HCT116 (cell line): ENCODE results near the gene P3H4. TPM values are rescaled to one million over a fixed set of nuclear protein-coding genes. Genes with fewer than 3 reads are reported as not detected.
A peak's percentile ranks its signal among the peaks of the same experiment; 100 is the strongest.

ENCODE experiments used
- ATAC-seq: fragments of 200-7000 bp; cut with Tn5 transposase; 2 replicates; pipeline ENCODE4 v1.9.1; 2020; ENCODE audit warnings: mild to moderate bottlenecking, moderate library complexity
- BruUV-seq: library from RNA; stranded (reverse); fragments of 400-500 nt; replicated peaks from 2 replicates; lab custom pipeline; 2021; lab: Mats Ljungman, UMichigan
- CTCF ChIA-PET: fragments of 300-600 bp; sonication (Branson Sonifier 250); formaldehyde crosslinking; loops from one replicate; lab custom pipeline; 2021; ENCODE audit warnings: antibody characterized with exemption; lab: Charles Lee
- POLR2A ChIA-PET: fragments of 300-600, 350-600 bp; sonication (Branson Sonifier 250); formaldehyde crosslinking; loops from one replicate; lab custom pipeline; 2021; ENCODE audit warnings: antibody characterized with exemption; lab: Charles Lee
- RAD21 ChIA-PET, 2 experiments: fragments of 300-600 bp; sonication (Branson Sonifier 250); formaldehyde crosslinking; loops; one replicate each; lab custom pipeline; 2023; ENCODE audit warnings: low total read pairs in 2 of 2; ENCODE audit not compliant: uncharacterized antibody in 2 of 2, unreplicated experiment in 2 of 2, low non-redundant PET in 1 of 2; lab: Charles Lee
- DNase-seq: peaks from one replicate; pipeline ENCODE4 v3.0.0-alpha.2; 2010; ENCODE audit warnings: low read depth, low spot score
- H2AFZ ChIP-seq: fragments of 200-600 bp; shearing (Covaris generic), sonication (generic); 2 replicates; pipeline ENCODE4 v1.6.1; 2017; ENCODE audit warnings: low read depth, mixed run types, mixed read lengths, antibody characterized with exemption, low read length; ENCODE audit not compliant: poor library complexity, severe bottlenecking
- H3K27ac ChIP-seq: 2 replicates; pipeline ENCODE4 v1.5.1; 2012; ENCODE audit warnings: low read depth, low read length
- H3K27me3 ChIP-seq: fragments of 200-600 bp; sonication (generic); 2 replicates; pipeline ENCODE4 v1.6.1; 2016; ENCODE audit warnings: mixed run types, low read length, mixed read lengths; ENCODE audit not compliant: insufficient read depth
- H3K36me3 ChIP-seq, 2 experiments: fragments of 200-500 bp in 1 of 2; fragments of 200-600 bp in 1 of 2; sonication (Bioruptor generic) in 1 of 2; sonication (generic) in 1 of 2; 2 replicates each; pipeline versions ENCODE4 v1.5.1 to v1.6.1; 2014 to 2016; ENCODE audit warnings: low read length in 2 of 2, inconsistent platforms in 1 of 2, mixed read lengths in 1 of 2, mixed run types in 1 of 2; ENCODE audit not compliant: insufficient read depth in 2 of 2, control insufficient read depth in 1 of 2
- H3K4me1 ChIP-seq, 2 experiments: fragments of 200-600 bp in 1 of 2; sonication (generic) in 1 of 2; 2 replicates each; pipeline versions ENCODE4 v1.5.1 to v1.6.1; 2012 to 2017; ENCODE audit warnings: low read length in 2 of 2, inconsistent platforms in 1 of 2, mild to moderate bottlenecking in 1 of 2, mixed read lengths in 1 of 2, mixed run types in 1 of 2, moderate library complexity in 1 of 2; ENCODE audit not compliant: insufficient read depth in 2 of 2, control insufficient read depth in 1 of 2
- H3K4me2 ChIP-seq: fragments of 200-600 bp; sonication (generic); 2 replicates; pipeline ENCODE4 v1.6.1; 2017; ENCODE audit warnings: mixed run types, low read length, mixed read lengths
- H3K4me3 ChIP-seq, 2 experiments: fragments of 200-600 bp in 1 of 2; sonication (generic) in 1 of 2; replicated peaks in 1 of 2; 2 replicates each; pipeline ENCODE4 v1.5.1; 2011 to 2016; ENCODE audit warnings: low read length in 2 of 2, control low read depth in 1 of 2, low read depth in 1 of 2, mild to moderate bottlenecking in 1 of 2, mixed read lengths in 1 of 2, mixed run types in 1 of 2
- H3K79me2 ChIP-seq: fragments of 200-600 bp; sonication (generic); 2 replicates; pipeline ENCODE4 v1.6.1; 2017; ENCODE audit warnings: mild to moderate bottlenecking, mixed run types, low read length, moderate library complexity, mixed read lengths; ENCODE audit not compliant: insufficient read depth
- H3K9ac ChIP-seq: fragments of 200-600 bp; sonication (generic); 2 replicates; pipeline ENCODE4 v1.6.1; 2016; ENCODE audit warnings: low read length, mixed read lengths
- H3K9me2 ChIP-seq: fragments of 200-600 bp; sonication (generic), shearing (Covaris generic); 2 replicates; pipeline ENCODE4 v1.6.1; 2017; ENCODE audit warnings: mixed run types, mild to moderate bottlenecking, moderate library complexity; ENCODE audit not compliant: insufficient read depth
- H3K9me3 ChIP-seq, 2 experiments: fragments of 200-500 bp in 1 of 2; fragments of 200-600 bp in 1 of 2; sonication (Bioruptor generic) in 1 of 2; sonication (generic) in 1 of 2; 2 replicates each; pipeline ENCODE4 v1.6.1; 2014 to 2017; ENCODE audit warnings: low read length in 2 of 2, mixed read lengths in 2 of 2, inconsistent platforms in 1 of 2, low read depth in 1 of 2, mild to moderate bottlenecking in 1 of 2, mixed run types in 1 of 2, moderate library complexity in 1 of 2; ENCODE audit not compliant: control insufficient read depth in 1 of 2, insufficient read depth in 1 of 2
- H4K20me1 ChIP-seq: fragments of 200-600 bp; sonication (generic), shearing (Covaris generic); 2 replicates; pipeline ENCODE4 v1.6.1; 2017; ENCODE audit warnings: mixed run types, mild to moderate bottlenecking, moderate library complexity; ENCODE audit not compliant: insufficient read depth
- ATF3 ChIP-seq: IDR thresholded peaks from 2 replicates; pipeline ENCODE4 v1.6.1; 2012
- CEBPB ChIP-seq: IDR thresholded peaks from 2 replicates; pipeline ENCODE4 v1.6.1; 2012; ENCODE audit warnings: low read depth
- CTCF ChIP-seq, 3 experiments: fragments of 200-600 bp in 1 of 3; sonication (generic) in 1 of 3; IDR thresholded peaks in 2 of 3; conservative IDR thresholded peaks in 1 of 3; 2 replicates each; pipeline ENCODE4 v1.5.1; 2012 to 2017; ENCODE audit warnings: low read depth in 2 of 3, low read length in 2 of 3, antibody characterized with exemption in 1 of 3, borderline replicate concordance in 1 of 3, control low read depth in 1 of 3, mild to moderate bottlenecking in 1 of 3, mixed read lengths in 1 of 3, mixed run types in 1 of 3, moderate library complexity in 1 of 3; ENCODE audit not compliant: insufficient read depth in 1 of 3
- EZH2 ChIP-seq: fragments of 200-600 bp; sonication (generic); IDR thresholded peaks from 2 replicates; pipeline ENCODE4 v1.6.1; 2017; ENCODE audit warnings: antibody characterized with exemption, mixed run types
- FOSL1 ChIP-seq: IDR thresholded peaks from 2 replicates; pipeline ENCODE4 v1.6.1; 2012; ENCODE audit warnings: low read depth
- JUND ChIP-seq: IDR thresholded peaks from 2 replicates; pipeline ENCODE4 v1.6.1; 2012
- POLR2A ChIP-seq: IDR thresholded peaks from 2 replicates; pipeline ENCODE4 v1.7.0; 2011; ENCODE audit warnings: borderline replicate concordance; ENCODE audit not compliant: insufficient read depth, insufficient read length; ENCODE audit errors: extremely low read depth
- POLR2AphosphoS5 ChIP-seq: IDR thresholded peaks from 2 replicates; pipeline ENCODE4 v1.6.1; 2011; ENCODE audit warnings: mild to moderate bottlenecking, low read depth, low read length, moderate library complexity
- RAD21 ChIP-seq: IDR thresholded peaks from 2 replicates; pipeline ENCODE4 v1.6.1; 2012; ENCODE audit warnings: low read depth, mild to moderate bottlenecking
- REST ChIP-seq: IDR thresholded peaks from 2 replicates; pipeline ENCODE4 v1.6.1; 2012; ENCODE audit warnings: low read depth
- SIN3A ChIP-seq: IDR thresholded peaks from 2 replicates; pipeline ENCODE4 v1.6.1; 2012; ENCODE audit warnings: low read depth
- SP1 ChIP-seq: IDR thresholded peaks from 2 replicates; pipeline ENCODE4 v1.6.1; 2012; ENCODE audit warnings: low read depth
- YY1 ChIP-seq: IDR thresholded peaks from 2 replicates; pipeline ENCODE4 v1.6.1; 2011; ENCODE audit warnings: low read length, low read depth, moderate library complexity, mild to moderate bottlenecking; ENCODE audit not compliant: insufficient replicate concordance; ENCODE audit errors: extremely low read depth
- ZBTB33 ChIP-seq: IDR thresholded peaks from 2 replicates; pipeline ENCODE4 v1.6.1; 2011; ENCODE audit warnings: mild to moderate bottlenecking, low read length, moderate library complexity; ENCODE audit not compliant: insufficient replicate concordance; ENCODE audit errors: extremely low read depth
- ZFX ChIP-seq: fragments of 450-650 bp; IDR thresholded peaks from 2 replicates; pipeline ENCODE4 v1.6.1; 2017
- intact Hi-C: fragments of 100-400 bp; cut with micrococcal nuclease; formaldehyde crosslinking; loops from 2 replicates; pipeline ENCODE4 v1.10.0; 2022
- total RNA-seq: library from RNA; stranded (reverse); gene quantifications from one replicate; pipeline ENCODE4 v1.2.1, GENCODE V29; 2021; ENCODE audit not compliant: unreplicated experiment

P3H4 gene
- total RNA-seq, 1 experiment from 2014 or later: 23.4 TPM

GRCh38 chr17:41772586-41773189, 39.1 kb downstream of the P3H4 start:
- RAD21 ChIA-PET: interaction anchor here in 1 of 2 experiments (0.7 to 1.3 kb wide), 3 partner anchors 13 to 39 kb away, joined by 3 to 6 read pairs (median 4); partner anchors contain the start of gene P3H4
- Histone ChIP-seq H3K4me3 (peak overlapping the region; percentile 15 to 47), H3K9me2 (no peaks in the 10 kb centered on the region), H3K4me1 (peaks cover 60 to 64% of the 10 kb centered on the region in 2 experiments), H4K20me1 (no peaks in the 10 kb centered on the region), H3K36me3 (peaks cover 21 to 25% of the 10 kb centered on the region in 2 experiments; a peak in 3 of 4 replicates), H3K27ac (peak overlapping the region; percentile 73), H2AFZ (no peak overlapping the region), H3K27me3 (no peaks in the 10 kb centered on the region), H3K9me3 (no peaks in the 10 kb centered on the region), H3K79me2 (peaks cover 56% of the 10 kb centered on the region), H3K9ac (peak overlapping the region; percentile 68), H3K4me2 (peak overlapping the region; percentile 86)
- intact Hi-C loops: loop anchor here (2.0 kb wide), 2 partner anchors 14 to 28 kb away; partner anchors contain the start of gene JUP
- POLR2A ChIA-PET: interaction anchor here (0.6 to 2.8 kb wide), 5 partner anchors 14 to 1574 kb away, joined by 3 to 29 read pairs (median 4); partner anchors contain the start of genes DNAJC7 and JUP
- BruUV-seq: no TSS peak
- no peak for TF ChIP-seq YY1
- TF ChIP-seq SIN3A: no peak
- no peak for TF ChIP-seq REST
- no peak for TF ChIP-seq CTCF (IDR thresholded peaks at IDR 0.05 in 2 of 3, conservative IDR thresholded peaks at IDR 0.05 in 1 of 3; ENCODE audit: borderline replicate concordance in 1 of 3, insufficient read depth in 1 of 3, low read depth in 2 of 3, low read length in 2 of 3)
- TF ChIP-seq POLR2AphosphoS5: no peak; the same call in 1 of the 2 replicates
- TF ChIP-seq EZH2: no peak
- TF ChIP-seq RAD21: no peak
- TF ChIP-seq FOSL1: no peak
- TF ChIP-seq POLR2A: no peak
- no peak for TF ChIP-seq ZBTB33
- no peak for TF ChIP-seq JUND
- TF ChIP-seq ZFX: no peak
- TF ChIP-seq SP1: no peak
- TF ChIP-seq CEBPB: no peak
- TF ChIP-seq ATF3: no peak
- CTCF ChIA-PET: interaction anchor here (1.3 to 3.6 kb wide), 2 partner anchors 13 to 28 kb away, joined by 6 to 28 read pairs; partner anchors contain the start of gene JUP
- DNase-seq: no peak
- ATAC-seq: peak; percentile 5
